Measurements from ENCODE around the gene HBG1.

GRCh38 chr11:5210376-5210885, 39.2 kb downstream of the HBG1 start:
- no peak for TF ChIP-seq CBX5 (IDR thresholded peaks at IDR 0.05; ENCODE audit: low read depth, low read length)
- TF ChIP-seq CTCF (IDR thresholded peaks at IDR 0.05; ENCODE audit: control extremely low read depth in 1 of 3, insufficient read depth in 1 of 3, low read depth in 1 of 3, low read length in 3 of 3) = no peak
- TF ChIP-seq KDM5A (IDR thresholded peaks at IDR 0.05; ENCODE audit: low read length) = no peak

Measured in H1 (cell line).